HG02571 (cell line): Measurements from ENCODE around the gene SDF4.

Source experiments
- ATAC-seq: cut with Tn5 transposase; IDR thresholded peaks from one replicate; pipeline ENCODE4 v1.9.1; 2021; ENCODE audit warnings: mild to moderate bottlenecking, moderate library complexity; ENCODE audit not compliant: unreplicated experiment

The SDF4 gene

GRCh38 chr1:1168451-1169411 is 63.1 kb downstream of the SDF4 start:
- ATAC-seq, result no peak

DNA sequence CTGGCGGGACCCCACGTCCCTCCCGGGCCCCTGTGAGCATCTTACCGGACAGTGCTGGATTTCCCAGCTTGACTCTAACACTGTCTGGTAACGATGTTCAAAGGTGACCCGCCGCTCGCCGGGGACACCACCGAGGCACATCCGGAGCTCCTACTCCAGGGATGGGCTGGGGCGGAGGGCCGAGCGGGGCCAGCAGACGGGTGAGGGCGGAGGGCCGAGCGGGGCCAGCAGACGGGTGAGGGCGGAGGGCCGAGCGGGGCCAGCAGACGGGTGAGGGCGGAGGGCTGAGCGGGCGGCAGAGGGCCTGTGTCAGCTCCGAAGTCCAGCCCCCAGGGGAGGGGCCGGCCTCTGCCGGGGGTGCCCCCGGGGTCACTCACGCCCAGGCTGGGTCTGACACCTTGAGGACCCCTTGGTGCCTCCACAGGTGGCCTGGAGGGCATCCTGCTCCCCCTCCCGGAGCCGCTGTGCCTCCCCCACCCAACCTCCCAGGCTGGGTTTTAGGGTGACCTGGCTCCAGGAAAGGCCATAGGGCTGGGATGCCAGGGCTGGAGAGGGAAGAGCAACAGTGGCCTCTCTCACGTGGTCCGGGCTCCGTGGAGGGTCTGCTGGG is 63.9 kb downstream of the SDF4 start:
- ATAC-seq, result no peak

GRCh38 chr1:1167398-1167821 is 64.4 kb downstream of the SDF4 start:
- ATAC-seq, result no peak
